ENCODE data around the gene SLC9C2. TPM values are rescaled to one million over a fixed set of nuclear protein-coding genes. Genes with fewer than 3 reads are reported as not detected.
"Not testable (repeated sequence)": the region's sequence is repeated elsewhere in the genome, so short reads cannot be mapped to it uniquely, and the experiment has no call there.

SLC9C2 gene
- polyA plus RNA-seq, 5 donors: 0.09 to 0.51 (median 0.27) TPM

DNA sequence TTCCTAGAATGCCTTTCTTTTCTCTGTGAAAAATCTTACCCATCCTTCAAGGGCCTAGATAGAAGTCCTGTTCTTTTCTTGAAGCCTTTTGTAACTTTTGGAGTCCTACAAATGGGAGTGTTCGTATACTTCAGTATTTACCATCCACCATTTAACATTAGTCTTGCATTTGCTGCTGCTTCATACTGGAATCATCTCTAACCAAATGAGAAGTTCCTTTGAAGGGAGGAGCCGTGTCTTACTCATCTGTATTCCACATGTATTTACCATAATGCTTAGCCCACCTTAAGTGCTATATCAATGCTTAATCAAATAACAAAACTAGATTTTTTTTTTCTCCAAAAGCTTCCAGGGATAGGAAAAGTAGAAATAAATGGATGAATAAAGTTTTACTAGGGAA, 118.6 kb downstream of the SLC9C2 start:
- DNase-seq: no peak

DNA sequence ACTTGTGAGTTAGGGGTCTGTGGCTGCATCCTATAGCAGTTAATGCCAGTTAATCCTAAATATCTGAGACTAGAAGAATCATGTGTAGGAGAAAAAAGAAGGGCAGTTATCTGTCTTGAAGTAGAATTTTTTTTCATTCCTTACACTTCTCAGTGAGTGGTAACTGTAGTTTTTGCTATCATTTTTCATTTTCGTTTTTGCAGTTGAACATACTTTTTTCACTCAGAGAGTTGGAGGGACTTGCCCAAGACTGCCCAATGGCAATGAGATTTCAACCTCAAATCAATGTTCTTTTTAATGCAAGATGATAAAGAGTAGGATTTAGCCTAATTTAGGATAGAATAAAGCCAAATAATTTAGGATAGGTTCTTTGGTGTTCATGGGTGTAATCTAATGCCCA, 120.2 kb downstream of the SLC9C2 start:
- no peak for DNase-seq

DNA sequence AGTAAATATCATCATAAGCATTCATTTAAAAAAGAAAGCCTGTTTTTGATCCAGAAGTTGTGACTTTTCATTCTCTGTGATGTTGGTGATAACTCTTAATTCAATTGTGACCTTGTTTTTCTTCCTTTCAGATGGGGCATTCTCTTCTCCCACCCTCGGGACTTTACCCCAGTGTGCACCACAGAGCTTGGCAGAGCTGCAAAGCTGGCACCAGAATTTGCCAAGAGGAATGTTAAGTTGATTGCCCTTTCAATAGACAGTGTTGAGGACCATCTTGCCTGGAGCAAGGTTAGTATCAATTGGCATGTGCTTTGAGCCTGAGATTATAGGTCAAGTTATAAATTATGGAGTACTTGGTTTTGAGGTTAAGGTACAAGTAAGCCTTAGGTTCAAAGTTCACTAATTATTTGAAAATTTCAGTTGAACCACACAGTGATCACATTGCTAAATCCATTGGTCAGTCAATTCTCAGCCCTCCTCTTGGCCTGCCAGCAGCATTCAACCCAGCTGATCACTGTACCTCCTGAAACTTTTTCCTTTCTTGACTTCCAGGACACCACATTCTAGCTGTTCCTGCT, 121.6 kb downstream of the SLC9C2 start:
- DNase-seq: no peak

DNA sequence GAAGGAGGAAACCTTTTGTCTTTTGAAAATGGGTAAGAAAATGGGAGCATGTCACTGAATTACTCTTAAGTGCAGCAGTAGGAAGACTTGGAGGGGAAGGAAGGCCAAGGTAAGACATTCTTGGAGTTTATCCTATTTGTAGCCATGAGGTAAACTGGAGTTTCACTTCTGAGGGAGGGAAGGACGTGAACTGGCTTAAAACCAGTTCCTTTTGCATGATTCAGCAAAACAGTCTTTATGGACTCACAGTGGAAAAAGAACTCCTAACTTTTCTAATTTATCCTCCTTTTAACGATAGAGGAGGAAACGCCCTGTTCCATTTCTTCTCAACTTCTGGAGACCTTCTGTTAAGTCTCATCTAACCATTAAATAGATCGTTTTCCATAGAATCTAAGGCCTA, 123.2 kb downstream of the SLC9C2 start:
- DNase-seq: no peak

DNA sequence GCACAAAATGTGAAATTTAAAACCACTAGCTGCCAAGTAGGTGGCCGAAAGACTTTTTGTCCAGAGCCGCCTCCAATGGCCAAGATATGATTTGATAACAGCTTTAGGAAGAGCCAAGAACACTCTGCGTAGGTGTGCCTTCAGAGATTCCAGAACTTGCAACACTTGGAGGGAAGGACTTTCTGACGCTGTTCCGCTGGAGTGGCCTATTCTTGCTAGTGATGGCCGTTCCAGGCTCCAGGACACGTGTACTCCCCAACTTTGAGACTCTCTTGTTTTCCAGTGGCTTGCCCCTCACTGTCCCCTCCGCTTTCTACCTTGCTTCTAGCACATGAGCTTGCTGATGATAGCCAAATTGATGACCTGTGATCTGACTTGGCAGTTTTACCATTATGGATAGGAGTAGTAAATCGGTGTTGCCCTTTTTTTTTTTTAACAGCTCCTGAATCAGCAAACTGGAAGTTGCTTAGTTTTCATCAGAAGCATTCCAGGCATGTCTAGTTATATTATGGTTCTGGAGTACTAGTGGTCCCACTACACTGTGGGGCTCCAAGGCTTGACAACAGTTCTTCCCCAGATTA, 124.7 kb downstream of the SLC9C2 start:
- no peak for DNase-seq

DNA sequence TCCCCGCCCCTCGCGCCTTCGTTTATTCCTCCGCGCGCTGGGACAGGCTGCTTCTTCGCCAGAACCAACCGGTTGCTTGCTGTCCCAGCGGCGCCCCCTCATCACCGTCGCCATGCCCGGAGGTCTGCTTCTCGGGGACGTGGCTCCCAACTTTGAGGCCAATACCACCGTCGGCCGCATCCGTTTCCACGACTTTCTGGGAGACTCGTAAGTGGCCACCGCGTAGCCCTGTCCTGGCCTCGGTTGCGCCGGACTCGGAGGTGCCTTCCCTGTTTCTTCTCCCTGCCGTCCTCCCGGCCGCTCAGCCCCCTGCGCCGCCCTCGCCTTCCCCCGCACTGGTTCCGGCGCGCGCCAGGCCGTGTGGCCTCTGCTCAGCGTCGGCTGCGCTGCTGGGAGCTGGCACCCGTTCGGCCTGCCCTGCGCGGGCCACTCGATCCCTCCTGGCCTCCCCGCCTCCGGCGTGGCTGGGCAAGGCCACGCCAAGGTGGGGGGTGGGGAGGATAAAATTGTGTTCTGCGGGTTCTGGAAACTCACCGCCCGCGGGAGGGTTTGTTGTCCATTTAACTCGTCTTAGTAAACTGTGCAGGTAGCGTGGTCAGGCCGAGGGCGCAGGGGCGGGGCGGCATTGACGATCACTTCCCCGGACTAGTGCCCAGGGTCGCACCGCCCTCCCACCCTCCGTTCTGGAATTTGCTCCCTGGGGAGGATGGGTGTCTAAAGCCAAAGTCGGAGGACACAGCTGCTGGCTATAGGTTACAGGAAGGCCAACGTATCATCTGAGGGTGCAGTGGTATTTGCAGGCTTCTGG, 125.4 kb downstream of the SLC9C2 start, which contains the start of gene PRDX6:
TSS of gene PRDX6 (plus strand) at position 50 of the 808 bp plus-strand sequence. CDS start at position 113, 63 bp downstream.
- DNase-seq: peak; percentile 85 to 86

DNA sequence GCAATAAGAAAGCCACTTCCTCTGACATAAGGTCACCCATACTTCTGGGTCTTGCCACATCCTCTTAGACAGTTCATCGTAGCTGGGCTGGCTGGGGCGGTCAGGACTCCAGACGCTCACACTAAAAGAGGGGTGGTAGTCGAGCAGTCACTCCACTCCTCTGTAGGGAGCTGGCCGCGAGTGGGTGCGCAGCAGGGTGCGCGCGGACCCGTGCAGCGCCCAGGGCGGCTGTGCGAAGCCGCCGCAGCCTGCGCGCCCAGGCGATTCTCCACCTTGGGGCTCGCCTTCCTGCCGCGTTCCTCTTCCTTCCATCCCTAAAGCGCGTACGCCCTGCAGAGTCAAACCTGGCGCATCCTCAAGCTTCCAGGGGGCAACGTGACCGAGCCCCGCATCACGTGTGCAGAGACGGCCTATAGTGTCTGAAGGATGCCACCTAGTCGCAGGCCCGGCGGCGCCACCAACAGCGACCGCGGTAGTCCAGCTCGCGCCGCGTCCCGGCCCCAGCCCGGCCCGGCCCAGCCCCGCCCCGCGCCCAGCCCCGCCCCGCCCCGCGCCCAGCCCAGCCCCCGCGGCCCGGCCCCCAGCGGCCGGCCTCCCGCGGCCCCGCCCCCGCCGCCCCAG, 126.1 kb downstream of the SLC9C2 start:
- peak; percentile 86 to 87 for DNase-seq

DNA sequence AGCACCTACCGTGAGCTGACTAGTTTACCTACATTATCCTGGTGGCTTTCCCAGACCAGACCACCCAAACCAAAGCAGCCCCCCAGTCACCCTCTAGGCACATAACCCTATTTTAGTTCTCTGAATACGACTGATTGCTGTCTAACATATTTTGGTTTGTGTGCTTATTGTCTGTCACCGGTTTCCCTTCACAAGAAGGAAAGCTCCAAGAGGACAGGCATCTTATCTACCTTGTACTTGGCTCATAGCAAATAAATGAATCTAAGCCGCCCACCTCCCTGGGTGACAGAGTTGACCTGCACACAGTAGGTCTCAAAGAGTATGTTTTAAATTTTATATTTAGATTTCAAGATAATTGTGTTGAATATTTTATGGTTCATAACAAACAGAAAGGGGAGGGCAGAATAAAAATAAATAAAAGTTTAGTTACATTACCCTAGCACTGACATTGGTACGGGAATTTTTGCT, 126.6 kb downstream of the SLC9C2 start:
- DNase-seq: no peak

DNA sequence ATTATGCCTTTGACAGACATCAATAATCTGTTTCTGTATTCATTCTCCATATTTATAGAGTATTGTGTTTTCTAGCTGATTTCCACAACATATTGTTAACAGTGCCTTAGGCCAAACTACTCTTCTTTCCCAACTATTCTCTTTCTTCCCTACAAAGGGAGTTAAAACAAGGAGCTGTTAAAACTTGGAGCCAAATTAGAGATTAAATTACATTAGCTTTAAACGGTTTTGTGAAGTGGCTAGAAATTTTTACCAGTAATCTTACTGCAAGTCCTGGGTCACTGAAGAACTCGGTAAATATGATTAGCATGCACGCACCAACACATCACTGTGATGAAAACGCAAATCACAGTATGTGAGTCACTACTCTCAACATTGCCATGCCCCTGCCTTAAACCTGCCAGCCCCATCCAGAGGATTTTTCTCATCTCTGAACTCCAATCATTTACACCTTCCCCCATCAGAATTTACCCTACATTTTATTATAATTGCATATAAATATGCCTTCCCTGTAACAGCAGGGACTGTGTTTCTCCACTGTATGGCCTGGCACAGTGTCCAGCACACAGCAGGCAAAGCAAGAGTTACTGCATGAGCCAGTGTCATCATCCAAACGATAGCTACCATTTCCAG, 127.2 kb downstream of the SLC9C2 start:
- DNase-seq: peak in 1 of 2 donors; percentile 34

DNA sequence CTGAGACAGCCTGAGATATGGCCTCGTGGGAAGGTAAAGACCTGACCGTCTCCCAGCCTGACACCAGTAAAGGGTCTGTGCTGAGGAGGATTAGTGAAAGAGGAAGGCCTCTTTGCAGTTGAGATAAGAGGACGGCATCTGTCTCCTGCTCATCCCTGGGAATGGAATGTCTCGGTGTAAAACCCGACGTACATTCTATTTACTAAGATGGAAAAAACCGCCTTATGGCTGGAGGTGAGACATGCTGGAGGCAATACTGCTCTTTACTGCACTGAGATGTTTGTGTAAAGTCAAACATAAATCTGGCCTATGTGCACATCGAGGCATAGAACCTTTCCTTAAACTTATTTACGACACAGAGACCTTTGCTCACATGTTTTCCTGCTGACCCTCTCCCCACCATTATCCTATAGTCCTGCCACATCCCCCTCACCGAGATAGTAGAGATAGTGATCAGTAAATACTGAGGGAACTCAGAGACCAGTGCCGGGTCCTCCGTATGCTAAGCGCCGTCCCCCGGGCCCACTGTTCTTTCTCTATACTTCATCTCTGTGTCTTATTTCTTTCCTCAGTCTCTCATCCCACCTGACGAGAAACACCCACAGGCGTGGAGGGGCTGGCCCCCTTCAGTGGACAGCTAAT, 128.0 kb downstream of the SLC9C2 start:
- peak in 1 of 2 donors; percentile 6 for DNase-seq

DNA sequence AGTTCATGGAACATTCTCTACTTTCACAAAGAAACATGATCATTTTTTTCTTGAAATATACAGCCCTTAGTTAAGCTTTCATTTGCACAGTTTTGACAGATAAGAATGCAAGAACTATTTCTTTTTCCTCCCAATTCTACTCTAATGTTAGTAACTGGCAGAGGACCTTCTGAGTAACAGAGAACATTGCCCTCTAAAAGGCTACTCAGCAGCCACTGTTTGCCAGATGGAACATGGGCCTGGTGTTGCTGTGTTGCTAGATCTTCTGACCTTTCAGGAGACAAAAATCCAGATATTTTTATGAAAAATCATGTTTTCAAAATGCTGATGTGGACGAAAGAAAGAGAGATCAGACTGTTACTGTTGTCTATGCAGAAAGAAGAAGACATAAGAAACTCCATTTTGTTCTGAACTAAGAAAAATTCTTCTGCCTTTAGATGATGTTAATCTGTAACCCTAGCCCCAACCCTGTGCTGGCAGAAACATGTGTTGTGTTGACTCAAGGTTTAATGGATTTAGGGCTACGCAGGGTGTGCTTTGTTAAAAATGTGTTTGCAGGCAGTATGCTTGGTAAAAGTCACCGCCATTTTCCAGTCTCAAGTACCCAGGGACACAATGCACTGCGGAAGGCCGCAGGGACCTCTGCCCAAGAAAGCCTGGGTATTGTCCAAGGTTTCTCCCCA, 128.6 kb downstream of the SLC9C2 start:
- no peak for DNase-seq

DNA sequence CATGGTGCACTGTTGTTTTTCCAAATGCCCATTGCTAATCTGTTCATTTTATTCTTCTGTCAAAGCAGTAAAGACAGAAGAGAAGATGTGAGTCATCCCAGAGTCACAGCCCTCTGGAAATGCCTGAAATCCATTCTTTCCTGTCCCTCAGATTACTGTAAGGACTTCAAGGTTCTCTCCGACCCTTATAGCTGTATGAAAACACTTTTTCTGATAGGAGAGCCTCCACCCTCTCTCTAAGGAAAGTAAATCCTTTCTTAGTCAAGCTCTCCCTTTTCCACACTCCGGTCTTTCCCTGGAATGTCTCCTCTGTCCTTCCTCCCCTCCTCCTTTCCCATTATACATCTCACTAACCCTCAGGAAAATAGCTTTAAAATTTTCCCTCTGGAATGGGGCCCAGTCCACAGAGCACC, 129.3 kb downstream of the SLC9C2 start:
- DNase-seq: no peak

DNA sequence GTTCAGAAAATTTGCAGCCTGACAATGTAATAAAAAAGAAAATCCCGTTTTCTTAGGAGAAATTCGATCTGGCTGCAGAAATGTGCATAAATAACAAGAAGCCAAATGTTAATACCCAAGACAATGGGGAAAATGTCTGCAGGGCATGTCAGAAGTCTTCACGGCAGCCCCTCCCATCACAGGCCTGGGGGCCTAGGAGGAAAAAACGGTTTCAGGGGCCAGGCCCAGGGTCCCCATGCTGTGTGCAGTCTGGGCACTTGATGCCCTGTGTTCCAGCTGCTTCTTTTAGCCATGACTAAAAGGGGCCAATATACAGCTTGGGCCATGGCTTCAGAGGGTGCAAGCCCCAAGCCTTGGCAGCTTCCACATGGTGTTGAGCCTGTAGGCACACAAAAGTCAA, 132.3 kb downstream of the SLC9C2 start:
- no peak for DNase-seq

DNA sequence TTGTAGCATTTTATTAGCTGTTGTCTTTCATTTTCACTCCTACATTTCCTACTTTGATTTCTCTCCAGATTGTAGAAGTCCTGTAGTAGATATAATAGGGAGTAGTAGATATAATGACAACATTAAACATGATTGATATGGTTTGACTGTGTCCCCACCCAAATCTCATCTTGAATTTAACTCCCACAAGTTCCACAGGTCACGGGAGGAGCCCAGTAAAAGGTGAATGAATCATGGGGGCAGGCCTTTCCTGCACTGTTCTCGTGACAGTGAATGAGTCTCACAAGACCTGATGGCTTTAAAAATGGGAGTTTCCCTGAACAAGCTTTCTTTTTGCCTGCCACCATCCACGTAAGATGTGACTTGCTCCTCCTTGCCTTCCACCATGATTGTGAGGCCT, 133.2 kb downstream of the SLC9C2 start:
- no peak for DNase-seq

DNA sequence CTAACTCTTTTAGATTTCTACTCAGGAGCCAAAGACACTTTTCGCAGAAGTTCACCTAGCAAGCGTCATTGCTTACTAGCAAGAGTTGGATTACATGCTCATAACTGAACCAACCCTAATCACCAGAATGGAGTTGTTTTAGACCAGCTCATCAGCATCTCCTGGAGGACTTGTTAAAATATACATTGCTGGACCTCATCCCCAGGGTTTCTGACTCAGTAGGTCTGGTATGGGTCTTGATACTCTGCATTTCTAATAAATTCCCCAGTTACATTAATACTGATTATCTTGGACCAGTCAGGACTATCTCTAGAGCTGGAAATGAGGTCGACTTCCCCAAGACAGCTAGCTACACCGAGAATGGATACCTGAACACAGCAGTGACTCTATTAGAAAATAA, 135.4 kb downstream of the SLC9C2 start:
- no peak for DNase-seq

DNA sequence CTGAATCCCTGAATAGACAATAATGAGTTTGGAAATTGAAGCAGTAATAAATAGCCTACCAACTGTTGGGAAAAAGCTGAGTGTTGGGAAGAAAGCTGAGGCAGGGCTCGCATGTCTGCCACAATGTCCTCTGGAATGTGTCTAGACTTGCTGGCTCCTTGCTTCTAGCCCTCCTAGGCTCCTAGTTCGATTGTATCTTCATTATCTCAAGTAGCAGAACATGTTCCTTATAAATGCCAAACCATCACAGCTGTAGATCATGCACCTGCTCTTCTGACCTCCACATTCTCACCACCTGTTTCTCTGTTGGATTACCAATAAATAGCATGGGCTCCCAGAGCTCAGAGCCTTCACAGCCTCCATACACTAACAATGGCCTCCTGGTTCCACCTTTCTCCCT, 138.7 kb downstream of the SLC9C2 start:
- DNase-seq: not testable (repeated sequence)

DNA sequence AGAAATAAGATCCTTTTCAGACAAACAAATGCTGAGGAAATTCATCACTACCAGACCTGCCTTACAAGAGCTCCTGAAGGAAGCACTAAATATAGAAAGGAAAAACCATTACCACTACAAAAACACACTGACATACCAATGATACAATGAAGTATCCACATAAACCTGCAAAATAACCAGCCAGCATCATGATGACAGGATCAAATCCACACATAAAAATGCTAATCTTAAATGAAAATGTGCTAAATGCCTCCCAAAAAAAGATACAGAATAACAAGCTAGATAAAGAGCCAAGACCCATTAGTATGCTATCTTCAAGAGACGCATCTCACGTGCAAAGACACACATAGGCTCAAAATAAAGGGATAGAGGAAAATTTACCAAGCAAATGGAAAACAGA, 140.2 kb downstream of the SLC9C2 start:
- DNase-seq: not testable (repeated sequence)

DNA sequence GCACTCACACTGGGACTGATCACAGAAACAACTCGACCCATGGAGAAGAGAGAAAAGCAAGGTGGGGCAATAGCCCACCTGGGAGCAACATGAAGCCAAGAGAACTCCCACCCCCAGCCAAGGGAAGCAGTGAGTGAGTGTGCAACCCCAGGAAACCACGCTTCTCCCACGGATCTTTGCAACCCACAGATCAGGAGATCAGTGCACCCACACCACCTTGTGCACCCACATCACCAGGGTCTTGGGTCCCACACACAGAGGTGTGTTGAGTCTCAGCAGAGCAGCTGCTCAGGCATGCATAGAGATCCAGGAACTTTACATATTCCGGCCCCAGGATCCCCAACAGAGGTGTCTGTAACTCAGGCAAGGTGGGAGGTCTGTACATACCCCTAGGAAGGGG, 143.0 kb downstream of the SLC9C2 start:
- no peak for DNase-seq

DNA sequence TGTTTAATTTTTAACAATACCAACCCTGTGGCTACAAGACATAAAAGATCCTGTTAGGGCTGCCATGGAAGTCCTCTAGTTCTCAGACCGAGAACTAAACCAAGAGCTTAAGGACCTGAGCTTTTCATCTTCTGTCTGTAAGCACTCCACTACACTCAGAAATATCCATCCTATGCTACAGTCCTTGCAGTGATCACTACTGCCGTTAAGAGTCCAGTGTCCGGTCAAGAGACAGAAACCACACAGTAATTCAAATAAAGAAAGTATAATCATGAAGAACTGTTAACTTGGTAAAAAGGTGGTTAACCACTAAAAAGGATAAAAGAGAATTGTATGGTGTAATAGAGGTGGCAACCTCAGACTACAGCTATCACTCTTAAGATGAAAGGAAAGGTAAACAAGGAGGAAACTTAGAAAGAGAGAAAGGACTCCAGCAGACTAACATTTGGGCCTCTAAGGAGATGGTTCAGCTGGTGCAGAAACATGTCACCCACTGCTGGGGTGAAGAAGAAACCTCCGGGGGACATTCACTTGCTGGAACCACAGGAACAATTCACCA, 147.8 kb downstream of the SLC9C2 start:
- DNase-seq: no peak

DNA sequence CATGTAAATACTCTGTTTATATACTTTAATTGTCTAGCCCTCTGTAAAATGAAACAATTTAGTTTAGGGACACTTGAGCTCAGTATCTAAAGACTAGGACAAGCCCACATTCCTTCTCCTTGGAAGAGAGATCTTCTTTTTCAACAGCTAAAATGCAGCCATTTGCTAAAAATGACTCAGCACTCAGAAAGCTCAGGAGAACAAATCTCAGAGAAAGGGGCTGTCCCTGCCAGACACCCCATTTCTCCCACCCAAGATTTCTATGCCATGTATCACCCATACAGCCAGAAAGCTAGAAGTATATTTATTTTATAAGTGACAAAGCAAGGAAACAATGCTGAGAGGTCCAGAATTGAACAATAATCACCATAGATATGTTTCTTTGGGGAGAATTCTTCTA, 148.9 kb downstream of the SLC9C2 start:
- DNase-seq: no peak

DNA sequence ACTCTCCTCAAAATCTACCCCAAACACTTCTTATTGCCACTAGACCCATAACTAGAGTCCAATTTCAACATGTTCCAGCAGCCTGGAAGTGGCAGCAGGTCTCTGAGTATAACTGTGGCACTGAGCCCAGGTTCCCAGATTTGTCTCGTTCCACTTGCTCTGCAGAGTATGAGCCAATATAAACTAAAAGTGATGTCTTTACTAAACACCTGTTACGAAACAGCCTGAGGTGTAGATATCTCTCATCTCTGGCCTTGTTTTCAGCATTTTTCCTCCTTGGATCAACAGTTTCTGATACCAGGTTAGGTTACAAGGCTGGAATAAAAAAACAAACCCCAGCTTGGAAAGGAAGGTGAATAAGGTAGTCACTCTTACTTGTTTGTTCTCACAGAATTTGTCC, 150.9 kb downstream of the SLC9C2 start:
- DNase-seq: no peak

Data from right lung (tissue), 5 donors.